AG04449 (cell line): ENCODE data around the gene FBXL12.
"Not testable (repeated sequence)": the region's sequence is repeated elsewhere in the genome, so short reads cannot be mapped to it uniquely, and the experiment has no call there.

Experiments used
- CTCF ChIA-PET: fragments of 350-600 bp; formaldehyde crosslinking; extraction: SDS; loops from one replicate; lab custom pipeline; 2021; ENCODE audit warnings: antibody characterized with exemption; lab: Yijun Ruan, JAX
- POLR2A ChIA-PET: fragments of 400-600, 350-600 bp; formaldehyde crosslinking; extraction: SDS; loops from one replicate; lab custom pipeline; 2020; ENCODE audit warnings: antibody characterized with exemption, inconsistent platforms; lab: Yijun Ruan, JAX
- DNase-seq: peaks from one replicate; pipeline ENCODE4 v3.0.0-alpha.2; 2010; ENCODE audit warnings: low read depth, low spot score
- H3K4me3 ChIP-seq: 2 replicates; pipeline ENCODE4 v1.5.1; 2011; ENCODE audit warnings: low read depth, mild to moderate bottlenecking, control low read depth, low read length
- TF ChIP-seq, protein P1 (sequence below): IDR thresholded peaks from one replicate; pipeline ENCODE4 v1.5.1; 2011; ENCODE audit warnings: mild to moderate bottlenecking, moderate library complexity, low read length, control low read depth, inconsistent platforms; ENCODE audit not compliant: insufficient read depth; ENCODE audit errors: missing control alignments

FBXL12 gene

GRCh38 chr19:9850235-9850959 is 31.5 kb upstream of the FBXL12 start:
- TF ChIP-seq, protein P1, sequence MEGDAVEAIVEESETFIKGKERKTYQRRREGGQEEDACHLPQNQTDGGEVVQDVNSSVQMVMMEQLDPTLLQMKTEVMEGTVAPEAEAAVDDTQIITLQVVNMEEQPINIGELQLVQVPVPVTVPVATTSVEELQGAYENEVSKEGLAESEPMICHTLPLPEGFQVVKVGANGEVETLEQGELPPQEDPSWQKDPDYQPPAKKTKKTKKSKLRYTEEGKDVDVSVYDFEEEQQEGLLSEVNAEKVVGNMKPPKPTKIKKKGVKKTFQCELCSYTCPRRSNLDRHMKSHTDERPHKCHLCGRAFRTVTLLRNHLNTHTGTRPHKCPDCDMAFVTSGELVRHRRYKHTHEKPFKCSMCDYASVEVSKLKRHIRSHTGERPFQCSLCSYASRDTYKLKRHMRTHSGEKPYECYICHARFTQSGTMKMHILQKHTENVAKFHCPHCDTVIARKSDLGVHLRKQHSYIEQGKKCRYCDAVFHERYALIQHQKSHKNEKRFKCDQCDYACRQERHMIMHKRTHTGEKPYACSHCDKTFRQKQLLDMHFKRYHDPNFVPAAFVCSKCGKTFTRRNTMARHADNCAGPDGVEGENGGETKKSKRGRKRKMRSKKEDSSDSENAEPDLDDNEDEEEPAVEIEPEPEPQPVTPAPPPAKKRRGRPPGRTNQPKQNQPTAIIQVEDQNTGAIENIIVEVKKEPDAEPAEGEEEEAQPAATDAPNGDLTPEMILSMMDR = no peak
- H3K4me3 ChIP-seq = no peak overlapping the region
- ChIA-PET POLR2A (no interaction called here), CTCF (no interaction called here)
- no peak for DNase-seq

GRCh38 chr19:9849791-9850190 is 30.9 kb upstream of the FBXL12 start:
- TF ChIP-seq, protein P1 = no peak
- DNase-seq = no peak
- ChIA-PET POLR2A (no interaction called here), CTCF (no interaction called here)
- H3K4me3 ChIP-seq = no peak overlapping the region

DNA sequence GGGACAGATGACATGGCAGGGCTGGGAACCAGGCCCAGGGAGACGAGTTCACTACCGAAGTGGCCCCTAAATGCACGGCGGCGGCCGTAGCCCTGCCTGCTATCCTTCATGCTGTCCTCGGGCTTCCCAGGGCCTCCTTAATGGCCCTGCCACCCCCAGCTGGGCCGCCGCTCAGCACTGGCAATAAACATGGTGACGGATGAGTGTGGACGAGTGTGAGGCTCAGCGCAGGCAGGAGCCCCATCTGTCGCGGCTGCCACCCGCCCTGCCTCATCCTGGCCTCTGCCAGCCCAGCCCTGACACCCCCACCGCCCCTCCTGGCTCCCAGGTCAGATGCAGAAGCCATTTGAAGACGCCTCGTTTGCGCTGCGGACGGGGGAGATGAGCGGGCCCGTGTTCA is 29.9 kb upstream of the FBXL12 start:
- ChIA-PET POLR2A (no interaction called here), CTCF (interaction anchor here (4.2 kb wide), 1 partner anchor 12 kb away, joined by 69 read pairs; the partner anchor contains the start of gene PIN1)

GRCh38 chr19:9848060-9848459 is 29.2 kb upstream of the FBXL12 start:
- ChIA-PET POLR2A (no interaction called here), CTCF (interaction anchor here (2.0 to 4.2 kb wide), 3 partner anchors 9 to 20 kb away, joined by 10 to 69 read pairs (median 23); partner anchors contain the start of genes PIN1 and UBL5)
- H3K4me3 ChIP-seq = no peak overlapping the region
- TF ChIP-seq, protein P1 = peak; percentile 48
- no peak for DNase-seq

More for the DNA sequence above, 29.9 kb upstream of the FBXL12 start:
- no peak overlapping the region for H3K4me3 ChIP-seq
- no peak for DNase-seq
- TF ChIP-seq, protein P1 = no peak

DNA sequence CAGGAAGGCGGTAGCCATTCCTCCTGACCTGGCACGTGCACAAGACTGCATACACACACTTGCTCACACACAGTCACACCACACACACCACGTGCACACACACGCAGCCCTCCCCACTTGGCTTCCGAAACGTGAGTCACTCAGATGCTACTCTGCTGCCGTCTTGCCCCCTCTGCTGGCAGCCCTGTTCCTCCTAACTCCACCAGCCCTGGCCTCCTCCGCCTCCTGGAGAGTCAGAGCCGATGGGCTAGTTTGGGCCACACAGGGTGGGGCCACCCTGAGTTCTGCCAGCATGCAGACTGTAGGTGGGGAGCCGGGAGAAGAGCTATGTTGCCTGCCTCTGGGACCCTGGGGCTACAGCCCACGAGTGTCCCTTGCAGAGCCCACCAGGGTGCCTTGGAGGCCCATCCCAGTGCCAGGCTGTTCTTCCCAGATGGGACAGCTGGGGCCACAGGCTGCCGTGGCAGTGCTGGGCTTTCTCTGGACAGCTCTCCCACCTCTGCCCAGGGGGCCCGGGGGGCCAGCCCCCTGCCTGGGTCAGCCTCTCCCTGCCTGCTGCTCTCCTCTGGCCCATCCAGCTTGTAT is 28.3 kb upstream of the FBXL12 start:
- POLR2A ChIA-PET = no interaction called here
- TF ChIP-seq, protein P1 = peak; percentile 95
- peak; percentile 75 for DNase-seq
- H3K4me3 ChIP-seq = no peak overlapping the region
- CTCF ChIA-PET = interaction anchor here (0.6 to 4.2 kb wide), 8 partner anchors 10 to 254 kb away, joined by 3 to 69 read pairs (median 4); partner anchors contain the start of genes PIN1 and UBL5

- DNase-seq, H3K4me3 ChIP-seq, POLR2A ChIA-PET: not testable (repeated sequence)
- CTCF ChIA-PET = interaction anchor here (1.2 kb wide), 1 partner anchor 8 kb away, joined by 3 read pairs; no protein-coding TSS in a partner anchor
Observed at GRCh38 chr19:9843626-9844273, 24.9 kb upstream of the FBXL12 start.
